Epithelial cell of proximal tubule (primary cell): ENCODE measurements around the gene IFI44. TPM values are rescaled to one million over a fixed set of nuclear protein-coding genes. Genes with fewer than 3 reads are reported as not detected.

Experiments
- DNase-seq: peaks from one replicate; pipeline ENCODE4 v3.0.0-alpha.2; 2011; ENCODE audit warnings: low read depth
- H3K4me3 ChIP-seq: 2 replicates; pipeline ENCODE4 v1.5.1; 2011; ENCODE audit warnings: low read depth, mild to moderate bottlenecking, low read length
- total RNA-seq: library from RNA; depleted of rRNA; stranded (reverse); fragments of >200 nt; gene quantifications from 2 replicates; pipeline ENCODE4 v1.2.3, GENCODE V29; 2015
- TF ChIP-seq, protein P1 (sequence below): conservative IDR thresholded peaks from 2 replicates; pipeline ENCODE4 v1.5.1; 2012; ENCODE audit warnings: low read depth, mild to moderate bottlenecking, low read length

IFI44 gene
- total RNA-seq, 1 donor from 2014 or later: 0.17 TPM

DNA sequence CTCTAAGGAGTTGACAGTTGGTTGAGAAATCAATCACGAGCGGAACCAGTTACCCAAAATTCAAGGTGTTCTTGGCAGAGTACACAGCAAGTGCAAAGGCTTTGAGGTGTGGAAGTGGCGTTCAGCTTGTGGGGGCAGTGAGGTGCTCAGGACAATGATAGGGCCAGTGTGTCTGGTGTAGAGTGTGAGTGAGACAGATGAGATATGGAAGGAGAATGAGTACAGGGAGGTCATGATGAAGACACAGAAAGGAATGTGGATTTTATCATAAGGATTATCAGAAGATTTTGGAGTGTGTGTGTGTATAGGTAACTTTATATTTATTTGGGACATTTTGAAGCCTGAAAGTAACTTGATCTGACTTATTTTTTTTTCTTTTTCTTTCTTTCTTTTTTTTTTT is 40.9 kb downstream of the IFI44 start:
- DNase-seq: no peak
- no peak overlapping the region for H3K4me3 ChIP-seq
- TF ChIP-seq, protein P1, sequence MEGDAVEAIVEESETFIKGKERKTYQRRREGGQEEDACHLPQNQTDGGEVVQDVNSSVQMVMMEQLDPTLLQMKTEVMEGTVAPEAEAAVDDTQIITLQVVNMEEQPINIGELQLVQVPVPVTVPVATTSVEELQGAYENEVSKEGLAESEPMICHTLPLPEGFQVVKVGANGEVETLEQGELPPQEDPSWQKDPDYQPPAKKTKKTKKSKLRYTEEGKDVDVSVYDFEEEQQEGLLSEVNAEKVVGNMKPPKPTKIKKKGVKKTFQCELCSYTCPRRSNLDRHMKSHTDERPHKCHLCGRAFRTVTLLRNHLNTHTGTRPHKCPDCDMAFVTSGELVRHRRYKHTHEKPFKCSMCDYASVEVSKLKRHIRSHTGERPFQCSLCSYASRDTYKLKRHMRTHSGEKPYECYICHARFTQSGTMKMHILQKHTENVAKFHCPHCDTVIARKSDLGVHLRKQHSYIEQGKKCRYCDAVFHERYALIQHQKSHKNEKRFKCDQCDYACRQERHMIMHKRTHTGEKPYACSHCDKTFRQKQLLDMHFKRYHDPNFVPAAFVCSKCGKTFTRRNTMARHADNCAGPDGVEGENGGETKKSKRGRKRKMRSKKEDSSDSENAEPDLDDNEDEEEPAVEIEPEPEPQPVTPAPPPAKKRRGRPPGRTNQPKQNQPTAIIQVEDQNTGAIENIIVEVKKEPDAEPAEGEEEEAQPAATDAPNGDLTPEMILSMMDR: no peak

DNA sequence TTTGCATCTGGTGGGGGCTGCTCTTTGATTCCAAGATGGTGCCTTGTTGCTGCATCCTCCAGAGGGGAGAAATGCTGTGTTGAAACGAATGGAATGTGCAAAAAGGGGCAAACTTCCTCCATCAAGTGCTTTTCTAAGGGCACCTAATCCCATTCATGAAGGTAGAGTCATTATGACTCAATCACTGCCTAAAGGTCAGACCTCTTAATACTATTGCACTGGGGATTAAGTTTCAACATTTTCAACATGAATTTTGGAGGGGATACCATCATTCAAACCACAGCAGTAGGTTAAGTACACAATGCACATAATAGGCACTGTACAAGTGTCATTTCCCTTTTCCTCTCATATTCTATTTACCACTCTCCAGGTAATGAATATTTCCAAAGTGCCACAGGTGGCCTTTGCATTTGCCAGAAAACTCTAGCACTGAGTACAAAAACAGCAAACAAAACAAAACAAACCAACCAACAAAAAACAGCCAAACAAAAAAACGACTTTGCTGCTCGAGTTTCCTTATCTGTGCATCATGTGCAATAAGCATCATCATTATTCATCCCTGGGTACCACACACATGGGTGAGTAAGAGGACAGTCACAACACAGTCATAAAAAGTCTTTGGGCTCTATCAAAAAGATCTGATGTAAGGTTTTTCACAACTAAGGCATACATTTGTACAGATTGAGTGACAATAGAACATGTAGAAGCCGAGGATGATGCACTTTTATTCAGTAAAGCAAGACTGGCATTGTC is 42.5 kb downstream of the IFI44 start:
- H3K4me3 ChIP-seq: no peak overlapping the region
- no peak for DNase-seq
- TF ChIP-seq, protein P1: no peak

DNA sequence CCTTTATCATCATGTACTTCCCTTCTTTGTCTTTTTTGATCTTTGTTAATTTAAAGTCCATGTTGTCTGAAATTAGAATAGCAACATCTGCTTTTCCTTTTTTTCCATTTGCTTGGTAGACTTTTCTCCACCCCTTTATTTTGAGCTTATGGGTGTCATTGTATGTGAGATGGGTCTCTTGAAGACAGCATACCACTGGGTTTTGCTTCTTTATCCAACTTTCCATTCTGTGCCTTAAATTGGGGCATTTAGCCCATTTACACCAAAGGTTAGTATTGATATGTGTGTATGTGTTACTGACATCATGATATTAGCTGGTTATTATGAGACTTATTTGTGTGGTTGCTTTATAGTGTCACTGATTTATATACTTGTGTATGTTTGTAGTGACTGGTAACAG is 50.2 kb downstream of the IFI44 start:
- H3K4me3 ChIP-seq: no peak overlapping the region
- DNase-seq: no peak
- TF ChIP-seq, protein P1: no peak

DNA sequence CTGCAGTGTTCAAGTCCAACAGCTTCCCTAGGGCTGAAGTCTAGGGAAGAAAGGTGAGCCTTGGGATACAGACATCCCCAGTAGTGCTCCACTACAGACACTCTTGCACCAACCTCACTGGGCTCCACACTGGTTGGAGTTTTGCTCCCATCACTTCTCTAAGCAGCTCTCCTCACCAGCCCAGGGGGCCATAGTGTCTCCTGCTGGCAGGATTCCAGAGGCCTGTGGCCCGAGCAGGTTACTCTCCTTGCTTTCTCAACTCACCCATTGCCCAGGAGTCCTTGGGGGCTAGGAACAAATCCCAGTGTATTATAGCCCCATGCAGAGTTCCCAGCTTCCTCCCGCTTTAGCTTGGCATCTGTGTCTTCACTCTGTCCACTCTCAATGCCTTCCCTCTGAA is 52.8 kb downstream of the IFI44 start:
- no peak overlapping the region for H3K4me3 ChIP-seq
- no peak for DNase-seq
- TF ChIP-seq, protein P1: no peak

DNA sequence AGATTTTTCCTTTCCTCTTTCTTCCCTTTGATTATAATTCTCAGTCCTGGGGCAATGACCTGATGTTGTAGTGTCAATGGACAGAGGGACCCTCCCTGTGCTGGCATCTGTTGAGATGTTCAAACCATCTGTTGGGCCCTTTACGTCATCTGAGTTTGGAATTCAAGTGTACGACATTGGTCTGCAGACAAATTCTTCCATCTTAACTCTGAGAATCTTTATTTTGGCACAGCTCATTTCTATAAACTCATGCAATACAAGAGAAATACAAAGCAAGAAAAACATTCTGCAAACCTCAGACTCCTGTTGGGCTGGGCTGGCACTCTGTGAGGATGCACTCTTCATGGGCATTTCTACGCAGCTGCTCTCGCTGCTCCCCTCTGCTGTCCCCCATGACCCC is 54.2 kb downstream of the IFI44 start:
- TF ChIP-seq, protein P1: no peak
- DNase-seq: no peak
- no peak overlapping the region for H3K4me3 ChIP-seq

DNA sequence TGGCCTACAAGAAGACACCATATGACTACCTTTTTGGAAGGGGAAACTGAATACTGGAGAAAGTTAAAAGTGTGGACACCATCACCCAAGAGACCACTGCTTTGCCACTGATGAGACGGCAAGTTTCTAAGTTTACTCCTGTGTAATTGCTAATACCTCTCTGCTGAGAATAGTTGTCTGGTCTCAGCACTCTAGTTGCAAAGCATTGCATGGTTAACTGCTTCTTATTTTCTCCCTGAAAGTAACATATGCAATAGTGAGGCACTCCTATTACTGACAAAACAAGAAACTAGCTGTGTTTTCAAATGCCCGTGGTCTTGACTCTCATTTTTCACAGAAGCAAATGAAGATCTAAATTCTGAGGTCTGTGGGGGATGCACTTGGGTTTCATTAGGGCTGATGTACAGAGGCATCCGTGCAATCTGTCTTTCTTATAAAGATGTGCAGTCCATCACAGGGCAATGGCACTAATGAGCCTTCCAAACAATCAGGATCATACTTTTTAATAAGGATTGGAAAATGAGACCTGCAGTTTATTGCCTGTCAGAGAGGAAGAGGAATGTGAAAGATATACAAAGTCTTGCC is 62.9 kb downstream of the IFI44 start:
- DNase-seq: no peak
- H3K4me3 ChIP-seq: no peak overlapping the region
- TF ChIP-seq, protein P1: no peak

DNA sequence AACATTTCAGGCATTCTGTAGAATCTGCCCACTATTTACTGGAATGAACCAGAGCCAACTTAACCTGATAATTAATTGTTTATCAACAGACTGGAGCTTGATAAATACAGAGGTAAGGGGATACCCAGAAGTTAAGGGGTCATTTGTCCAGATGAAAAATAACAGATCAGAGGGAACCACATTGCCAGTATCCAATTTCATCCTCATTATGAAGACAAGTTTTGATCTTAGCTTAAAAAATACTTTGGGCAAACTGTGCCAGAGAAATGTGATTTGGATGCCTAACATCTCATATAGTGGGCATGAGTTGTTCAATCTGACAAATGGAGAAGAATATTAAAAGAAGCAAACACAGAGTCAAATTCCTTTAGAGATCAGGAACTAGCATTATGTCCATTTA is 63.7 kb downstream of the IFI44 start:
- TF ChIP-seq, protein P1: no peak
- no peak overlapping the region for H3K4me3 ChIP-seq
- no peak for DNase-seq
